Measurements from ENCODE around the gene ZNF473. TPM values are rescaled to one million over a fixed set of nuclear protein-coding genes. Genes with fewer than 3 reads are reported as not detected.

Gene ZNF473
- total and polyA plus RNA-seq, 2 of the 13 experiments (the other 11 are each of a cell fraction or from before 2014, with no cell fraction given) = 5.8 to 11.9 TPM

DNA sequence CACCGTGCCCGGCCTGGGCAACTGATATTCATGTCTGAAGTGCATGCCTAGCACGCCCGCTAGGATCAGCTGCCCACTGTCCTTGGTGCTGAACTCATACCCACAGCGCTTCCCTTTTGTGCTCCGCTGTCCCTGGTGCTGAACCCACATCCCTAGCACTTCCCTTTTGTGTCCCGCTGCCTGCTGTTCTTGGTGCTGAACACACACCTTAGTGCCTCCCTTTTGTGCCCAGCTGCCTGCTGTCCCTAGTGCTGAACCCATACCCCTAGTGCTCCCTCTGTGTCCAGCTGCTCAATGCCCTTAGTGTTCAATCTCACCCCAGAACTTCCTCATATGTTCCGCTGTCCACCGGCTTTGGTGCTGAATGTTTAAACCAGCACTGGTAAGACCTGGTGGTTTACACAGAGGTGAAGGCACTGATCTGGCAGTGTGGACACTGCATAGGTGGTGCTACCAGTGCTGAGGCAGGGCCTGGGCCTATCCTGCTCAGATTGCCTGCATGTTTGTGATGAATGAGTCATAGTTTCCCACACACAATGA is 38.6 kb upstream of the ZNF473 start (continued):
- TF ChIP-seq, protein P1, sequence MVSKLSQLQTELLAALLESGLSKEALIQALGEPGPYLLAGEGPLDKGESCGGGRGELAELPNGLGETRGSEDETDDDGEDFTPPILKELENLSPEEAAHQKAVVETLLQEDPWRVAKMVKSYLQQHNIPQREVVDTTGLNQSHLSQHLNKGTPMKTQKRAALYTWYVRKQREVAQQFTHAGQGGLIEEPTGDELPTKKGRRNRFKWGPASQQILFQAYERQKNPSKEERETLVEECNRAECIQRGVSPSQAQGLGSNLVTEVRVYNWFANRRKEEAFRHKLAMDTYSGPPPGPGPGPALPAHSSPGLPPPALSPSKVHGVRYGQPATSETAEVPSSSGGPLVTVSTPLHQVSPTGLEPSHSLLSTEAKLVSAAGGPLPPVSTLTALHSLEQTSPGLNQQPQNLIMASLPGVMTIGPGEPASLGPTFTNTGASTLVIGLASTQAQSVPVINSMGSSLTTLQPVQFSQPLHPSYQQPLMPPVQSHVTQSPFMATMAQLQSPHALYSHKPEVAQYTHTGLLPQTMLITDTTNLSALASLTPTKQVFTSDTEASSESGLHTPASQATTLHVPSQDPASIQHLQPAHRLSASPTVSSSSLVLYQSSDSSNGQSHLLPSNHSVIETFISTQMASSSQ (IDR thresholded peaks at IDR 0.05; ENCODE audit: low read depth) = no peak
- TF ChIP-seq, protein P1 (CRISPR knock-in tag; IDR thresholded peaks at IDR 0.05; ENCODE audit: borderline replicate concordance) = peak; percentile 94
- TF ChIP-seq SRF (IDR thresholded peaks at IDR 0.05; ENCODE audit: low read depth, low read length) (0 out of 2 replicates have a peak, but pooled peaks have one; percentile 17), ZBTB3 (CRISPR knock-in tag; IDR thresholded peaks at IDR 0.05; ENCODE audit: borderline replicate concordance, low read depth) (peak; percentile 99), ZNF746 (CRISPR knock-in tag; IDR thresholded peaks at IDR 0.05) (peak; percentile 98), ATAD3A (CRISPR knock-in tag; IDR thresholded peaks at IDR 0.05) (peak; percentile 99), ZNF253 (CRISPR knock-in tag; IDR thresholded peaks at IDR 0.05; ENCODE audit: borderline replicate concordance) (peak; percentile 100), MYC (CRISPR knock-in tag; IDR thresholded peaks at IDR 0.05; ENCODE audit: borderline replicate concordance) (peak; percentile 92), ZNF563 (CRISPR knock-in tag; IDR thresholded peaks at IDR 0.05) (peak; percentile 100), ZNF251 (CRISPR knock-in tag; IDR thresholded peaks at IDR 0.05) (peak; percentile 100), CEBPG (CRISPR knock-in tag; IDR thresholded peaks at IDR 0.05) (peak; percentile 71), MAFK (conservative IDR thresholded peaks at IDR 0.05 in 1 of 2, IDR thresholded peaks at IDR 0.05 in 1 of 2; ENCODE audit: low read length in 2 of 2) (no peak), ZNF3 (CRISPR knock-in tag; IDR thresholded peaks at IDR 0.05) (peak; percentile 97), ZNF30 (CRISPR knock-in tag; IDR thresholded peaks at IDR 0.05) (peak; percentile 100), KDM5B (CRISPR knock-in tag; IDR thresholded peaks at IDR 0.05; ENCODE audit: borderline replicate concordance) (peak; percentile 100), SRSF1 (optimal IDR thresholded peaks at IDR 0.05; ENCODE audit: low read depth, low read length) (peak; percentile 50), SMYD3 (CRISPR knock-in tag; IDR thresholded peaks at IDR 0.05) (peak; percentile 100), ZNF747 (CRISPR knock-in tag; IDR thresholded peaks at IDR 0.05; ENCODE audit: borderline replicate concordance) (peak; percentile 100), SKI (IDR thresholded peaks at IDR 0.05; ENCODE audit: partially characterized antibody) (no peak), ARNTL (CRISPR knock-in tag; IDR thresholded peaks at IDR 0.05) (peak; percentile 99), ZNF776 (CRISPR knock-in tag; IDR thresholded peaks at IDR 0.05) (peak; percentile 100), ONECUT2 (CRISPR knock-in tag; IDR thresholded peaks at IDR 0.05) (peak; percentile 96)
- TF ChIP-seq, protein P2, sequence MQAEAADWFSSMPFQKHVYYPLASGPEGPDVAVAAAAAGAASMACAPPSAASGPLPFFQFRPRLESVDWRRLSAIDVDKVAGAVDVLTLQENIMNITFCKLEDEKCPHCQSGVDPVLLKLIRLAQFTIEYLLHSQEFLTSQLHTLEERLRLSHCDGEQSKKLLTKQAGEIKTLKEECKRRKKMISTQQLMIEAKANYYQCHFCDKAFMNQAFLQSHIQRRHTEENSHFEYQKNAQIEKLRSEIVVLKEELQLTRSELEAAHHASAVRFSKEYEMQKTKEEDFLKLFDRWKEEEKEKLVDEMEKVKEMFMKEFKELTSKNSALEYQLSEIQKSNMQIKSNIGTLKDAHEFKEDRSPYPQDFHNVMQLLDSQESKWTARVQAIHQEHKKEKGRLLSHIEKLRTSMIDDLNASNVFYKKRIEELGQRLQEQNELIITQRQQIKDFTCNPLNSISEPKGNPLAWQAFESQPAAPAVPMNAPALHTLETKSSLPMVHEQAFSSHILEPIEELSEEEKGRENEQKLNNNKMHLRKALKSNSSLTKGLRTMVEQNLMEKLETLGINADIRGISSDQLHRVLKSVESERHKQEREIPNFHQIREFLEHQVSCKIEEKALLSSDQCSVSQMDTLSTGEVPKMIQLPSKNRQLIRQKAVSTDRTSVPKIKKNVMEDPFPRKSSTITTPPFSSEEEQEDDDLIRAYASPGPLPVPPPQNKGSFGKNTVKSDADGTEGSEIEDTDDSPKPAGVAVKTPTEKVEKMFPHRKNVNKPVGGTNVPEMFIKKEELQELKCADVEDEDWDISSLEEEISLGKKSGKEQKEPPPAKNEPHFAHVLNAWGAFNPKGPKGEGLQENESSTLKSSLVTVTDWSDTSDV (CRISPR knock-in tag; IDR thresholded peaks at IDR 0.05) = peak; percentile 100
- TF ChIP-seq, protein P3, sequence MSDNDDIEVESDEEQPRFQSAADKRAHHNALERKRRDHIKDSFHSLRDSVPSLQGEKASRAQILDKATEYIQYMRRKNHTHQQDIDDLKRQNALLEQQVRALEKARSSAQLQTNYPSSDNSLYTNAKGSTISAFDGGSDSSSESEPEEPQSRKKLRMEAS (IDR thresholded peaks at IDR 0.05) = peak; percentile 85
- TF ChIP-seq, protein P4, sequence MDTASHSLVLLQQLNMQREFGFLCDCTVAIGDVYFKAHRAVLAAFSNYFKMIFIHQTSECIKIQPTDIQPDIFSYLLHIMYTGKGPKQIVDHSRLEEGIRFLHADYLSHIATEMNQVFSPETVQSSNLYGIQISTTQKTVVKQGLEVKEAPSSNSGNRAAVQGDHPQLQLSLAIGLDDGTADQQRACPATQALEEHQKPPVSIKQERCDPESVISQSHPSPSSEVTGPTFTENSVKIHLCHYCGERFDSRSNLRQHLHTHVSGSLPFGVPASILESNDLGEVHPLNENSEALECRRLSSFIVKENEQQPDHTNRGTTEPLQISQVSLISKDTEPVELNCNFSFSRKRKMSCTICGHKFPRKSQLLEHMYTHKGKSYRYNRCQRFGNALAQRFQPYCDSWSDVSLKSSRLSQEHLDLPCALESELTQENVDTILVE (CRISPR knock-in tag; IDR thresholded peaks at IDR 0.05) = peak; percentile 100
